ENCODE data around the gene KIF16B.

The KIF16B gene

DNA sequence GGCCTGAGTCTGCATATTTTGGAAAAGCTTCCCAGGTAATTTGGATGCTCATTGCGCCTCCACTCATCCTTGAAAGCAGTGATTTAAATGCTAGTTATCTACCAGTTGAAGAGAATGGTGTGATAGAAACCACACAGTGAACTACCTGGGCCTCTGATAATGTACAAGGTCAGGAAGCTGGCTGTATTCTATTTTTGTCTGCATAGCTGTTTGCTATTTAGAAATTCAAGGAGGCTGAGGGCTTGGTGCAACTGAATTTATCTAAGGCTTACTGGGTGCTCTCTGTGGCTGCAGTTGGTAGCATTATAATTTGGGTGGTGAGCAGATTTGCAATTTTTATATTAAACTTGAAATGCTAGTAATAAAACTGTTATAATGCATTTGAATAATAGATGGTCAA is 245.6 kb downstream of the KIF16B start:
- Histone ChIP-seq H3K4me3 (no peak overlapping the region), H3K27ac (no peak overlapping the region)
- DNase-seq (ENCODE audit: low spot score): no peak
- TF ChIP-seq, protein P1, sequence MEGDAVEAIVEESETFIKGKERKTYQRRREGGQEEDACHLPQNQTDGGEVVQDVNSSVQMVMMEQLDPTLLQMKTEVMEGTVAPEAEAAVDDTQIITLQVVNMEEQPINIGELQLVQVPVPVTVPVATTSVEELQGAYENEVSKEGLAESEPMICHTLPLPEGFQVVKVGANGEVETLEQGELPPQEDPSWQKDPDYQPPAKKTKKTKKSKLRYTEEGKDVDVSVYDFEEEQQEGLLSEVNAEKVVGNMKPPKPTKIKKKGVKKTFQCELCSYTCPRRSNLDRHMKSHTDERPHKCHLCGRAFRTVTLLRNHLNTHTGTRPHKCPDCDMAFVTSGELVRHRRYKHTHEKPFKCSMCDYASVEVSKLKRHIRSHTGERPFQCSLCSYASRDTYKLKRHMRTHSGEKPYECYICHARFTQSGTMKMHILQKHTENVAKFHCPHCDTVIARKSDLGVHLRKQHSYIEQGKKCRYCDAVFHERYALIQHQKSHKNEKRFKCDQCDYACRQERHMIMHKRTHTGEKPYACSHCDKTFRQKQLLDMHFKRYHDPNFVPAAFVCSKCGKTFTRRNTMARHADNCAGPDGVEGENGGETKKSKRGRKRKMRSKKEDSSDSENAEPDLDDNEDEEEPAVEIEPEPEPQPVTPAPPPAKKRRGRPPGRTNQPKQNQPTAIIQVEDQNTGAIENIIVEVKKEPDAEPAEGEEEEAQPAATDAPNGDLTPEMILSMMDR (IDR thresholded peaks at IDR 0.05): no peak

DNA sequence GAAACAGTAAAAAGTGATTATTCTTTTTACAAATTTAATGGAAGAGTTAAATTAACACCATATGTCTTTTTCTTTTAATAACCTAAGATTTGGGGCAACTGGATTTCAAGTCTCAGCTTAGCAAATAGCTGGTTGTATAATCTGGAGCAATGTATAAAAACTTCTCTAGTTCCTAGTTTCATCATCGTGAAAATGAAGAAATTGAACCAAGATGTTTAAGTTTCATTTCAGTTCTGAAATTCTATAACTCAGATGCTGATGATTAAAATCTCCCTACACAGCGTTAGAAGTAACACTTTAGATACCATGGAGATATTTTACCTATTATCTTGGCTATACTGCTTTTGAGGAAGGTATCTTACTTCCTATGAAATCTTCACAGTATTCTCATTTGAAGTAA is 252.0 kb downstream of the KIF16B start:
- TF ChIP-seq, protein P1 (IDR thresholded peaks at IDR 0.05): no peak
- no peak for DNase-seq (ENCODE audit: low spot score)
- Histone ChIP-seq H3K4me3 (no peak overlapping the region), H3K27ac (no peak overlapping the region)

DNA sequence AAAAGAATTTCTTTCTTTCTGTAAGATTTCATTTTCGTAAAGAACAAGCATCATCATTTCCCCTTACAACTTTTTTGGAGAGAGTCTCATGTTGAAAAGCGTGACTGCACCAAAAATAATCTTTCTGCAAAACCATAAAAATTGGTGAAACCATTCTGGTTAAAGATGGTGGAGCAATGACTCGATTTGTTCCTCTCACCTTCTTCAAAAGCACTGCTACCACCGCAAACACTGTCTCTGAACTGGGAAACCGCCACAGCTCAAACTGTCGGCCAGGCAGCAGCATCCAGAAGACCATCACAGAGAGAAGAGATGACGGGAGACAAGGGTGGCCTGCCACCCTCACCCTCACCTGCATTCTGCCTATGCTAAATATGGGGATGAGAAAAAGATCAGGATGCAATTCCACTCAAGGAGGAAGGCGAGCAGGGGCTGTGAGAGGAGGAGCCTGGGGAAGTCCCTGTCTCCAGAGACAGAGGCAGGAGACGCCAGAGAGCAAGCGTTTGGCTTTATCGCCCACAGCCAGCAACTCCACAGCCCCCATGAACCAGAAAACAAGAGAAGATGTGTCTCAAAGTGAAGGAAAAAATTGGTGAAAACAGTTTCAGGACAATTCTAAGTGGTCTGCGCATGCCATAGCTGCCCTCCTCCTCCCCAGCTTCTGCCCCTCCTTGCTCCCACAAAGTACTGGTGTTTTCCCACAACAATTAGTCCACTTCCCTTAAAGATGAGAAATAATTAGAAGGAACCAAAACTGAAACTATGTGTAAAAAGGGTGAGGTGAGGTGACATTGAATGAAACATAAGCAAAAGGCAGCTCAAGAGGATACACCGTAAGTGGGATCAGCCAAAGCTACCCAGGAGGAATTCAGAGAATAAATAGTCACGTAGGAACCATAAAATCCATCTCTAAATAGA is 255.5 kb downstream of the KIF16B start:
- no peak for DNase-seq (ENCODE audit: low spot score)
- TF ChIP-seq, protein P1 (IDR thresholded peaks at IDR 0.05): no peak
- Histone ChIP-seq H3K4me3 (no peak overlapping the region), H3K27ac (no peak overlapping the region)

- TF ChIP-seq, protein P1 (IDR thresholded peaks at IDR 0.05): no peak
- DNase-seq (ENCODE audit: low spot score): no peak
- no peak overlapping the region for H3K4me3 ChIP-seq
- H3K27ac ChIP-seq: no peak overlapping the region
Observed at GRCh38 chr20:16316513-16316912, 256.7 kb downstream of the KIF16B start.

DNA sequence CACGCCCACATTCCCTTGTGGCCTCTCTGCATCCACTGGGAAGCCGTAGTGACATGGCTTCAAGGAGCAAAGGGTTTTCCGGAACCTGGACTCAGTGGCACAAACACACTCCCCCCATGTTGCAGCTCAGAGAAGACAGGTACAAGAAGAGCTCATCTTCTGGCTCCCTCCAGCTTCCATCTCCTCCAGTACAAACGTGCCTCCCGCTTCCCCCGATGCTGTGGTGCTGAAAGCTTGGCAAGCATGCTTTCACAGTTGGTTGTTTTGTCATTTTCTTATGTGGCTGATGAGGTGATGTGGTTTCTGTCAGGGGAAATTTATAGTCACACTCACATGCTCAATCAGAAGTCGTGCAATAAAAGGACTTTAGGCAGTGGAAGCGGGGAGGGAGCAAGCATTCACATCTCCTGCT is 258.5 kb downstream of the KIF16B start:
- no peak overlapping the region for H3K4me3 ChIP-seq
- H3K27ac ChIP-seq: no peak overlapping the region
- DNase-seq (ENCODE audit: low spot score): no peak
- TF ChIP-seq, protein P1 (IDR thresholded peaks at IDR 0.05): no peak

- TF ChIP-seq, protein P1 (IDR thresholded peaks at IDR 0.05): no peak
- no peak for DNase-seq (ENCODE audit: low spot score)
- no peak overlapping the region for H3K27ac ChIP-seq
- no peak overlapping the region for H3K4me3 ChIP-seq
Observed at GRCh38 chr20:16314320-16314719, 258.9 kb downstream of the KIF16B start.

GRCh38 chr20:16313917-16314316 is 259.3 kb downstream of the KIF16B start:
- no peak overlapping the region for H3K27ac ChIP-seq
- TF ChIP-seq, protein P1 (IDR thresholded peaks at IDR 0.05): no peak
- DNase-seq (ENCODE audit: low spot score): no peak
- no peak overlapping the region for H3K4me3 ChIP-seq

Measured in coronary artery (tissue), 2 donors.